Lower lobe of right lung (tissue), 2 donors: ENCODE data around the gene CLIC4. TPM values are rescaled to one million over a fixed set of nuclear protein-coding genes. Genes with fewer than 3 reads are reported as not detected.

Experiments used
- ATAC-seq, 2 donors: fragments of 200-7000 bp; cut with Tn5 transposase; one replicate each; pipeline ENCODE4 v1.9.1; 2020 to 2022; ENCODE audit warnings: mild to moderate bottlenecking in 2 of 2, moderate library complexity in 2 of 2
- DNase-seq: peaks from one replicate; pipeline ENCODE4 v3.0.0-alpha.2; 2020
- H3K27ac ChIP-seq: fragments of 200-600 bp; one replicate; pipeline ENCODE4 v1.8.0; 2022
- H3K27me3 ChIP-seq: fragments of 200-600 bp; one replicate; pipeline ENCODE4 v1.8.0; 2022; ENCODE audit warnings: low read depth
- H3K36me3 ChIP-seq: fragments of 200-600 bp; one replicate; pipeline ENCODE4 v1.8.0; 2022; ENCODE audit warnings: mild to moderate bottlenecking
- H3K4me1 ChIP-seq: fragments of 200-600 bp; one replicate; pipeline ENCODE4 v1.8.0; 2022
- H3K4me3 ChIP-seq: fragments of 200-600 bp; one replicate; pipeline ENCODE4 v1.8.0; 2022; ENCODE audit warnings: mild to moderate bottlenecking
- H3K9me3 ChIP-seq: fragments of 200-600 bp; one replicate; pipeline ENCODE4 v1.8.0; 2022
- CTCF ChIP-seq: fragments of 200-600 bp; IDR thresholded peaks from one replicate; pipeline ENCODE4 v1.8.0; 2022; ENCODE audit warnings: antibody characterized with exemption, mild to moderate bottlenecking
- intact Hi-C: fragments of 100-400 bp; cut with DNase I; formaldehyde crosslinking; loops from one replicate; pipeline ENCODE4 v1.11.0; 2022
- total RNA-seq: library from RNA; stranded (reverse); fragmentation: NEBNext Ultra II Directional; extraction: Animal tissue kit (Norgen Biotek cat#: 25700); gene quantifications from one replicate; pipeline ENCODE4 v1.2.1, GENCODE V29; 2021
- donor health status: DM: no; HTN: yes; CAD: no; lungs with severe emphysema.

Gene CLIC4
- total RNA-seq, 1 donor from 2014 or later: 169 TPM

- no peaks in the 10 kb centered on the region for H3K9me3 ChIP-seq
- no peak overlapping the region for H3K4me3 ChIP-seq
- ATAC-seq: no peak
- peaks cover 50% of the 10 kb centered on the region for H3K4me1 ChIP-seq
- intact Hi-C loops: no loop called here
- no peak overlapping the region for H3K27ac ChIP-seq
- DNase-seq: peak; percentile 18
- H3K27me3 ChIP-seq: no peaks in the 10 kb centered on the region
- H3K36me3 ChIP-seq: no peaks in the 10 kb centered on the region
- TF ChIP-seq CTCF: no peak
Observed at GRCh38 chr1:24739241-24739640, 6.0 kb upstream of the CLIC4 start.

- Histone ChIP-seq H3K36me3 (no peaks in the 10 kb centered on the region), H3K4me3 (no peak overlapping the region), H3K27me3 (no peaks in the 10 kb centered on the region), H3K9me3 (no peaks in the 10 kb centered on the region), H3K27ac (no peak overlapping the region), H3K4me1 (peaks cover 24% of the 10 kb centered on the region)
- intact Hi-C loops: no loop called here
- ATAC-seq (no peak), DNase-seq (peak; percentile 14)
- TF ChIP-seq CTCF: no peak
Observed at GRCh38 chr1:24742090-24742938, 2.9 kb upstream of the CLIC4 start.

GRCh38 chr1:24743404-24744211 is 1.6 kb upstream of the CLIC4 start:
- ATAC-seq: no peak
- no peak overlapping the region for H3K4me3 ChIP-seq
- no peak for DNase-seq
- intact Hi-C loops: no loop called here
- no peaks in the 10 kb centered on the region for H3K9me3 ChIP-seq
- peaks cover 35% of the 10 kb centered on the region for H3K4me1 ChIP-seq
- H3K27me3 ChIP-seq: no peaks in the 10 kb centered on the region
- no peaks in the 10 kb centered on the region for H3K36me3 ChIP-seq
- H3K27ac ChIP-seq: peak overlapping the region; percentile 49
- no peak for TF ChIP-seq CTCF

GRCh38 chr1:24745711-24746413 is 615 bp downstream of the CLIC4 start:
- TF ChIP-seq CTCF: no peak
- peaks cover 54% of the 10 kb centered on the region for H3K4me1 ChIP-seq
- H3K27me3 ChIP-seq: no peaks in the 10 kb centered on the region
- H3K36me3 ChIP-seq: no peaks in the 10 kb centered on the region
- ATAC-seq: peak; percentile 30 to 36
- H3K9me3 ChIP-seq: no peaks in the 10 kb centered on the region
- peak overlapping the region; percentile 80 for H3K4me3 ChIP-seq
- DNase-seq: peak; percentile 66
- peak overlapping the region; percentile 93 for H3K27ac ChIP-seq
- intact Hi-C loops: loop anchor here (5.0 kb wide), 1 partner anchor 54 kb away; no protein-coding TSS in a partner anchor
